GM12874 (cell line): Measurements from ENCODE around the gene CCNL2.

Source experiments
- TF ChIP-seq, protein P1 (sequence below): IDR thresholded peaks from 2 replicates; pipeline ENCODE4 v1.5.1; 2011; ENCODE audit warnings: low read depth, mild to moderate bottlenecking, control low read depth, low read length, moderate library complexity; ENCODE audit not compliant: insufficient read depth

CCNL2 gene

DNA sequence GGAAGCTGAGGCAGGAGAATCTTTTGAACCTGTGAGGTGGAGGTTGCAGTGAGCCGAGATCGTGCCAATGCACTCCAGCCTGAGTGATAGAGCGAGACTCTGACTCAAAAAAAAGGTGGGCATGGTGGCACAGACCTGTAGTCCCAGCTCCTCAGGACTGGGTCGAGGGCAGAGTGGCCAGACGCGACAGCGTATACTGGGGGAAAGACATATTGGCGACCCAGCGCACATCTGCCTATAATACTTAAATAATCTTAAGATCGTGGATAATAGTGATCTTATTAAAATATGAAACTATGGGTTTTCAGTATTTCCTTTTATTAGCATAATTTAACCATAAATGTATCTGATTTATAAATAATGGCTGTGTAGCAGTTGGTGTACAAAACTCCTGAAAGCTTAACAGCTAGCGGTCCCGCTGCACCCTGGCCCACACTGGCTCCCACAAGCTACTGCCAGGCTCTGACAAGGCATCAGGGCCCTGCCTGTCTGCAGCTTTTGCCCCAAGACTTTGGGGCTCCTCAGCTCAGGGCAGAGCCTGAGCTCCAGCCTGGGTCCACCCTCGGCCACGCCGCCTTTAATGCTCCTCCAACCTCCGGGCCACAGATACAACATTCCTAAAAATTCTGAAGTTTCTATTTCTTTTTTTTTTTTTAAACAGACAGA lies 21.5 kb downstream of the CCNL2 start:
- TF ChIP-seq, protein P1, sequence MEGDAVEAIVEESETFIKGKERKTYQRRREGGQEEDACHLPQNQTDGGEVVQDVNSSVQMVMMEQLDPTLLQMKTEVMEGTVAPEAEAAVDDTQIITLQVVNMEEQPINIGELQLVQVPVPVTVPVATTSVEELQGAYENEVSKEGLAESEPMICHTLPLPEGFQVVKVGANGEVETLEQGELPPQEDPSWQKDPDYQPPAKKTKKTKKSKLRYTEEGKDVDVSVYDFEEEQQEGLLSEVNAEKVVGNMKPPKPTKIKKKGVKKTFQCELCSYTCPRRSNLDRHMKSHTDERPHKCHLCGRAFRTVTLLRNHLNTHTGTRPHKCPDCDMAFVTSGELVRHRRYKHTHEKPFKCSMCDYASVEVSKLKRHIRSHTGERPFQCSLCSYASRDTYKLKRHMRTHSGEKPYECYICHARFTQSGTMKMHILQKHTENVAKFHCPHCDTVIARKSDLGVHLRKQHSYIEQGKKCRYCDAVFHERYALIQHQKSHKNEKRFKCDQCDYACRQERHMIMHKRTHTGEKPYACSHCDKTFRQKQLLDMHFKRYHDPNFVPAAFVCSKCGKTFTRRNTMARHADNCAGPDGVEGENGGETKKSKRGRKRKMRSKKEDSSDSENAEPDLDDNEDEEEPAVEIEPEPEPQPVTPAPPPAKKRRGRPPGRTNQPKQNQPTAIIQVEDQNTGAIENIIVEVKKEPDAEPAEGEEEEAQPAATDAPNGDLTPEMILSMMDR, result no peak

DNA sequence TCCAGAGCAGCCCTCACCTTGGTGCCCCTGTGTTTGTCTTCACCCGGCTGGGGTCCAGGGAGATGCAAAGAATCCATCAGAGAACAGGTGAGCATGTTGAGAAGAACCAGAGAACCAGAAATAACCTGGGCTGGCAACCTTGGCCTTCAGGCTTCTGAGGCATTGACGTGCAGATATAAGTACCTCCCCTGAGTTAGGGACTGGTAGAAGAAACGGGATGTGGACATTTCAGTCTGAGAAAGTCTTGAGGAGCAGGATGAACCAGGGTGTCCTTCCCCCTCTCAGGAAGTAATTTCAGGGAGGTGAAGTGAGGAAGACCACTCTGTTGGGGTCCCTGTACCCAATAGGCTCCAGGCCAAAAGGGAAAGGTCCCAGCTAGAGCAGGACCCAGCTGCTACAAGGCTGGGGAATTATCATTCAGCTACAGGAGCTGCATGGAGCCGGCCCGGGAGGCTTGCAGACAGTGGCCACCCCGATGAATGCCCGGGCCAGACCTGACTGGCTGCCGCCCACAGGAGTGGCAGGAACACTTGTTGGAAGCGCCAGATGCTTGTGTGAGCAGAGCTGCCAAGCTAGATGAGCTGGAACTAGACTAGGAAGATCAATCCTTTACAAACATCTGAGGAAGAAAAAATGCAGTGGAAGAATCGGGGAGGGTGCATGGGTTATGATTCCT lies 22.4 kb downstream of the CCNL2 start:
- TF ChIP-seq, protein P1, result no peak

DNA sequence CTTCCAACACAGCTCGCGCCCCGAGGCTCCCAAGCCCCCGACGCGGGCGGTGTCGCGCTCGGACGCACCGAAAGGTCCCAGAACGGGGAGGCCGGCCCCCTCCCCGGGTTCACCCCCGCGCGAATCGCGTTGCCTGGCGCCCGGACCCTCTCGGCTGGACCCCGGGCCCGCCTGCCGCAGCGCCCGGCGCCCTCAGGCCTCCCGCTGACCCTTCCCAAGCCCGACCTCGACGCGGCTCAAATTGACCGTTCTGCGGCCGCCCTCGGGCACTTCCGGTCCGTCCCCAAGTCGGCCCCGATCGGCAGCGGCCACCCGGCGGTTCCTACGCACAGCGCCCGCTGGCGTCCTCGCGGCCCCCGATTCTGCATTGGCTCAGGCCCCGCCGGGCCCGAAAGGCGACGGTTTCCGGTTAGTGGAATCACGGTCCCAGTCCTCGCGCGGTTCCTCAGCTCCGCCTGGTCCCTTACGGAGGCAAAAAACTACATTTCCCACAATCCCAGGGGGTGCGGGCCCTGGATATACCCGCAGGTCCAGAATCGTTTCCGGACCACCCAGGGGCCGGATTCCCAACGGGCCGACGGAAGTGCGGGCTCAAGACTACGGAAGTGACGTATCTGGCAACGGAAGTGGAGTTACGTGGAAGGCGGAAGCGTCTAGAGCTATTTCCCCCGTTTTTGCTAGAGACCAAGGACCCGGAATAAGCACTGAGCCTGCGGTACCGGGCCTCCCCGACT lies 24.0 kb downstream of the CCNL2 start, which contains the start of gene AURKAIP1:
TSS of gene AURKAIP1 (minus strand) at position 279 of the 734 bp plus-strand sequence. CDS start 451 bp downstream, outside the sequence.
- TF ChIP-seq, protein P1, result peak; percentile 43; the same call in 1 of the 2 replicates

DNA sequence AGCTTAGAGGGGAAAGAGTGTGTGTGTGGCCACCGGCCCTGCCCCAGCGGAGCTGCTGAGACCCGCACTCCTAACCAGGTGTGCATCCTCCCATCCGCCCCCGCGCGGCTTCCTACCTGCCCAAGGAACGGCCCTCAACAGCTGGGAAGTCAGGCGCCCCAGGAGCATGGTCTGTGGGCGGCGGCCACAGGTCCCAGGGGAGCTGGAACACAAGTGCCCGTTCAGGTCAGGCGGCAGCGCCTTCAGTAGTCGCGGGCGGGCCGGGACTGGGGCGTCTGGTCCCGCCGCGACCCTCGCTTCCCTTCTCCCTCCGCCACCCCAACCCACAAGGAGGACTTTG lies 24.6 kb downstream of the CCNL2 start:
- TF ChIP-seq, protein P1, result no peak

DNA sequence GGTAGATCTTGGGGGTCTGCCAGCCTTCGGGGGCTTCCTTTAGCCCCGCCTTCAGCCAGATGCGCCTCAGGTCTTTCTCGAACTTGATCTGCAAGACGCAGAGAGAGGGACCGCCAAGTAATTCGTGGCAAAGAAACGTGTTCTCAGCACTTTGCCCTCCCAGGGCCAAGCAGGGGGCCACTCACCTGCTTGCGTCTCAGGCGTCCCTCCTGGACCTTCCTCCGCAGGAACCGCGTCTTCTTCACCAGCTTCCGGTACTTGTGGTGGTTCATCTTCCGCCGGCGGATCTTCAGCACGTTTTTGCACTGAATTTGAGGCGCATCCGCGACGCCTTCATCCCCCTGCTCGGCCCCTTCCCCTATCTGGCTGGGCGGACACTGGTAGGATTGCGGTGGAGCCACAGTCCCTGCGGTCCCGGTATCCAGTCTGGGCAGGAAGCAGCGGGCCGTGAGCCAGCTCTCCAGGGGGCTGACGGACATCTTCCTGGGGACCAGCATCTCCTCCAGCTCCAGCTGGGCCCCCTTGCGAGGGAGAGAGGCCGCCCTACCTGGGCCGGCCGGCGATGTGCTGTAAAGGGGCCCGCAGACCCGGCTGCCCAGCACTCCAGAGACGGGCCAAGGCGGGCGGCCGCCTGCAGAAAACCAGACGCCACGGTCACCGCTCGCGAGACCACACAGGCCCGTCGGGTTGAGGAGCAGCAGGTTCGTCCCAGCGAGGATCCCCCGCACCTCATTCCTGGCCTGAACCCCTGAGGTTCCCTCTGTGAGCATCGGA lies 25.1 kb downstream of the CCNL2 start:
- TF ChIP-seq, protein P1, result no peak

DNA sequence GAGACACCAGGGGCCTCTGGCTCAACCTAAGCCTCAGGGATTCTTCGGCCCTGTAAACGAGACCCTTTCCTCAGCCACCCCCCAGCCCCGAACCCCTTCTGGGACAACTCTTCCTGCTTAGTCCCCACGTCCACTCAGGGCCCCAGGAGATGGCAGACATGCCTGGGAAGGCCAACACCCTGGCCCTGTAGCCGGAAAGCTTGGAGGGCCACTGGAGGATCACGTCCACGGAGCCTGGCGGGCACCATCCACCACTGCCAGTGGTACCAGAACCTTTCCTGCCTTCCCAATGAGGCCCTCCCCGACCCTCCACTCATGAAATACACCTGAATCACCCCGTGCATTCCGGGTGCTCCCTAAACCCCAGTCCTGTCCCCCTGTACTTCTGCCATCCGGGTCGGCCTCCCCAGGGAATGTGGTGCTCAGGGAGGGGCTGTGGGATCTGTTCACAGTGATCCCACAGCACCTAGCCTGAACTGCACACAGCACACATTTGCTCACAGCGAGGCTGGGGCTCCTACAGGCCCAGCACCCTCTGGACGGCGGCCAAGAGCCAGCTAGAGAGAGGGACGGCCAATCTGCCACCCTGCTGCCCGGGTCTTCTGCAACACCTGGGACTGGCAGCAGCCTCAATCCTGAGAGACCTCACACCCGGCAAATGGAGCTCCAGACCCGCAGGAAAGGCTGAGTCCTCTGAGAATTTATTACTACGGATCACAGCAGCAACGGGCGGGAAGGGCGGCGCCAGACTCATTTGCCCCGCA lies 25.9 kb downstream of the CCNL2 start:
- TF ChIP-seq, protein P1, result no peak
